Tibial artery (tissue), 4 donors: ENCODE data around the gene DCAF15.

Experiments
- DNase-seq, 2 donors: peaks; one replicate each; pipeline ENCODE4 v3.0.0-alpha.2; 2019
- H3K27ac ChIP-seq, 2 donors: fragments of 200-600 bp; sonication (generic) in 1 of 2; 1 replicate in 1 of 2; 2 replicates in 1 of 2; pipeline ENCODE4 v1.5.1; 2018 to 2019; ENCODE audit warnings: mild to moderate bottlenecking in 1 of 2
- H3K27me3 ChIP-seq, 2 donors: fragments of 200-600 bp; sonication (generic) in 1 of 2; one replicate each; pipeline versions ENCODE4 v1.5.1 to v1.6.0; 2016 to 2019
- H3K36me3 ChIP-seq, 3 donors: fragments of 200-600 bp; sonication (generic) in 2 of 3; one replicate each; pipeline ENCODE4 v1.5.1; 2016 to 2019; ENCODE audit warnings: mild to moderate bottlenecking in 2 of 3
- H3K4me1 ChIP-seq, 4 donors: fragments of 200-600 bp; sonication (generic) in 2 of 4; 1 replicate in 3 of 4; 2 replicates in 1 of 4; pipeline ENCODE4 v1.5.1; 2016 to 2019
- H3K4me3 ChIP-seq, 2 donors: fragments of 200-600 bp; sonication (generic) in 1 of 2; 1 replicate in 1 of 2; 2 replicates in 1 of 2; pipeline ENCODE4 v1.5.1; 2018 to 2019; ENCODE audit warnings: mild to moderate bottlenecking in 2 of 2
- H3K9me3 ChIP-seq, 3 donors: fragments of 200-600 bp; sonication (generic) in 1 of 3; one replicate each; pipeline ENCODE4 v1.5.1; 2016 to 2019
- CTCF ChIP-seq, 2 experiments: fragments of 200-600 bp in 1 of 2; fragments of 450-650 bp in 1 of 2; IDR thresholded peaks; one replicate each; pipeline ENCODE4 v1.5.1; 2017 to 2019; ENCODE audit warnings: antibody characterized with exemption in 2 of 2, mild to moderate bottlenecking in 1 of 2, moderate library complexity in 1 of 2
- intact Hi-C: fragments of 100-400 bp; cut with DNase I; formaldehyde crosslinking; loops from one replicate; pipeline ENCODE4 v1.15.0; 2023; ENCODE audit warnings: low total_unique reads

Gene DCAF15

DNA sequence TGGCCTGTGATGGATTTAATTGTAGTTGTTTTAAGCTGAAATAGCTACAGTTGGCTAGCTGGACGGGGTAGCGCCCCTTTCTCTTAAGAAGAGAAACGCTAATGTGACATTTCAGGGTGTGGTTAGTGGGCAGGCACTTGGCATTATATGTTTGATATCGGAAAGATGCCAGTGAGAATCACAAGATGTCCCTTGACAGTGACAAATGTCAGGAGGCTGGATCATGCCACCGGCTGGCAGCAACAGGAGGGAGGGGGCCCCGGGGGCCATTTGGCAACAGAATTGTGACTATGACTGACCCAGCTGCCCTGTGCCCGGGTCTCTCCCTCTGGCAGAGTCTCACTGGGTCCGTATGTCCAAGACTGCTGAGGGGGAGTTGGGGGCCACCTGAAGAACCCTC, 4.7 kb downstream of the DCAF15 start:
- Histone ChIP-seq H3K9me3 (no peaks in the 10 kb centered on the region), H3K27me3 (no peaks in the 10 kb centered on the region), H3K4me3 (no peak overlapping the region), H3K36me3 (peaks cover 37 to 81% (median 61%) of the 10 kb centered on the region in 3 donors), H3K27ac (no peak overlapping the region), H3K4me1 (peaks cover 0 to 16% (median 11%) of the 10 kb centered on the region in 4 donors)
- TF ChIP-seq CTCF (IDR thresholded peaks at IDR 0.05) = no peak
- no peak for DNase-seq
- intact Hi-C loops = no loop called here

DNA sequence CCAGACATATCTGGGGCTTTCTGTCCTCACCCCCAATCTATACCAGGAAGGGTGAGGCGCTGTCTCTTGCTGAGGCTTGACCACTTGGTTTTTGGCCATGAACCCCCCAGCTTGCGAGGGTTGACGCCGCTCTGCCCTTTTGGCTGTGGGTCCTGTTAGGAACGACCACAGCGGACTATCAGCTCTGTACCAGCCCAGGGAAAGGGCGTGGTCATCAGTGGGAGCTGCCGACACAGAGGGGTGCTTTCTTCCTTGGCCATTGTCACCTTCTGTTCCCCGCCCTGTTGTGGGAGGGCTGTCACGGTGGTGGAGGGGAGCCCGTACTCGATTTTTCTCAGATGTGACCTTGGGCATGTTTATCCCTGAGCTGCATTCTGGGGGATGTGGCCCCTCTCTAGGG, 5.7 kb downstream of the DCAF15 start:
- TF ChIP-seq CTCF (IDR thresholded peaks at IDR 0.05) = no peak
- Histone ChIP-seq H3K27ac (no peak overlapping the region), H3K4me3 (no peak overlapping the region), H3K9me3 (no peaks in the 10 kb centered on the region), H3K4me1 (peaks cover 0 to 12% (median 9%) of the 10 kb centered on the region in 4 donors), H3K36me3 (peaks cover 37 to 91% (median 68%) of the 10 kb centered on the region in 3 donors), H3K27me3 (no peaks in the 10 kb centered on the region)
- no peak for DNase-seq
- intact Hi-C loops = no loop called here

- Histone ChIP-seq H3K27ac (no peak overlapping the region), H3K9me3 (no peaks in the 10 kb centered on the region), H3K27me3 (no peaks in the 10 kb centered on the region), H3K36me3 (peaks cover 37 to 100% (median 68%) of the 10 kb centered on the region in 3 donors), H3K4me3 (no peak overlapping the region), H3K4me1 (no peaks in the 10 kb centered on the region)
- no peak for DNase-seq
- TF ChIP-seq CTCF (IDR thresholded peaks at IDR 0.05) = no peak
- intact Hi-C loops = no loop called here
These were observed 7.0 kb downstream of the DCAF15 start for GRCh38 chr19:13959141-13959961.

DNA sequence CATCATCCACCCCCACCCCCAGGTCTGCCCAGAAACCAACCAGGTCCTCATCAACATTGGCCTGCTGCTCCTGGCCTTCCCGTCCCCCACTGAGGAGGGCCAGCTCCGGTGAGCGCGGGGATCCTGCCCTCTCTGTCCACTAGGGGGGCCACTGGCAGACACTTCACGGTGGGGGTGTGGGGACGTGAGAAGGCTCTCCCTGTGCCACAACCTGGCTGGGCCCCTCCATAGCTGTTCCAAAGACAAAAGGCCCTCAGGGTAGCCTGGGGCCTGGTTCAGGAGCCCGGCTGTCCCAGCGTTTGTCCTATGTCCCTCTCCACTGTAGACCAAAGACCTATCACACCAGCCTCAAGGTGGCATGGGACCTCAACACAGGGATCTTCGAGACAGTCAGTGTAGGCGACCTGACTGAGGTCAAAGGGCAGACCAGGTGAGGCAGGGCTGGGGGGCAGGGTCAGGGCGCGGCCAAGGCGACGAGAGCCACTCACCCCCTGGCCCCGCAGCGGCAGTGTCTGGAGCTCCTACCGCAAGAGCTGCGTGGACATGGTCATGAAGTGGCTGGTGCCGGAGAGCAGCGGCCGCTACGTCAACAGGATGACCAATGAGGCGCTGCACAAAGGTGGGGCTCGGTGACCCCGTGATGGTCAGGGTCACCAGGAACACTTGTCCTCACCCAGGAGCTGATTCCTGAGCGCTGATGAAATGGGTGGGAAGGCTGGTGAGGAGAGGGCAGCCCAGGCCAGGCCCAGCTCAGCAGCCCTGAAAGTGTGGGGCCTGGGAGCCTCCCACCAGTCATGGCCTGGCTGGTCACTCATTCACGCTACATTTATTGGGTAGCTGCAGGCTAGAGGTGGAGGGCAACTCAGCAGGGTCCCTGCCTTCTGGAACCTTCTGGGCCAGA, 7.9 kb downstream of the DCAF15 start:
- DNase-seq = no peak
- intact Hi-C loops = no loop called here
- Histone ChIP-seq H3K9me3 (no peaks in the 10 kb centered on the region), H3K27ac (no peak overlapping the region), H3K4me1 (no peaks in the 10 kb centered on the region), H3K4me3 (no peak overlapping the region), H3K27me3 (no peaks in the 10 kb centered on the region), H3K36me3 (peaks cover 32 to 100% (median 69%) of the 10 kb centered on the region in 3 donors)
- no peak for TF ChIP-seq CTCF (IDR thresholded peaks at IDR 0.05)

GRCh38 chr19:13960863-13961784, 8.8 kb downstream of the DCAF15 start:
- TF ChIP-seq CTCF (IDR thresholded peaks at IDR 0.05) = no peak
- Histone ChIP-seq H3K36me3 (peaks cover 34 to 100% (median 71%) of the 10 kb centered on the region in 3 donors), H3K4me3 (no peak overlapping the region), H3K9me3 (no peaks in the 10 kb centered on the region), H3K27me3 (no peaks in the 10 kb centered on the region), H3K27ac (no peak overlapping the region), H3K4me1 (no peaks in the 10 kb centered on the region)
- DNase-seq = no peak
- intact Hi-C loops = no loop called here
